K562 (cell line): ENCODE measurements around the gene MPV17L2. TPM values are rescaled to one million over a fixed set of nuclear protein-coding genes. Genes with fewer than 3 reads are reported as not detected.

Source experiments
- ASH1L ChIP-seq: fragments of 450-650 bp; IDR thresholded peaks from 2 replicates; pipeline ENCODE4 v1.6.1; 2018; ENCODE audit warnings: borderline replicate concordance, mild to moderate bottlenecking, low read depth; ENCODE audit not compliant: partially characterized antibody
- FOXK1 ChIP-seq: sonication (generic); formaldehyde crosslinking; IDR thresholded peaks from 2 replicates; pipeline ENCODE4 v1.8.0; 2022; ENCODE audit warnings: missing genetic modification reagents, mild to moderate bottlenecking, borderline replicate concordance
- HDAC3 ChIP-seq: fragments of 450-650 bp; IDR thresholded peaks from 2 replicates; pipeline ENCODE4 v1.6.1; 2018; ENCODE audit warnings: borderline replicate concordance, mild to moderate bottlenecking, moderate library complexity; ENCODE audit not compliant: partially characterized antibody
- HNRNPL ChIP-seq: fragments of 200-400 bp; formaldehyde crosslinking; IDR thresholded peaks from 2 replicates; pipeline ENCODE4 v1.6.1; 2017; ENCODE audit warnings: low read depth, mild to moderate bottlenecking, low read length
- KDM5B ChIP-seq: fragments of 200-600 bp; sonication (generic); IDR thresholded peaks from 2 replicates; pipeline ENCODE4 v1.6.1; 2012; ENCODE audit warnings: low read depth, mild to moderate bottlenecking, moderate library complexity, low read length, control low read depth, inconsistent platforms; ENCODE audit not compliant: insufficient replicate concordance
- NFE2 ChIP-seq: IDR thresholded peaks from 2 replicates; pipeline ENCODE4 v1.6.1; 2014; ENCODE audit warnings: antibody characterized with exemption, low read depth
- NRF1 ChIP-seq, 2 experiments: fragments of 450-650 bp; IDR thresholded peaks in 1 of 2; conservative IDR thresholded peaks in 1 of 2; 2 replicates each; pipeline ENCODE4 v1.6.1; 2014; ENCODE audit warnings: mild to moderate bottlenecking in 2 of 2
- RFX5 ChIP-seq: IDR thresholded peaks from 2 replicates; pipeline ENCODE4 v1.6.1; 2011; ENCODE audit warnings: low read depth, mild to moderate bottlenecking, improper control_type of control experiment, low read length
- TBL1XR1 ChIP-seq, 2 experiments: IDR thresholded peaks; 2 replicates each; pipeline ENCODE4 v1.6.1; 2012; ENCODE audit warnings: improper control_type of control experiment in 2 of 2, low read length in 2 of 2, mild to moderate bottlenecking in 1 of 2
- ZNF263 ChIP-seq: sonication (generic); formaldehyde crosslinking; IDR thresholded peaks from 2 replicates; pipeline ENCODE4 v1.8.0; 2022; ENCODE audit warnings: mild to moderate bottlenecking, missing genetic modification reagents, borderline replicate concordance
- ZNF395 ChIP-seq: fragments of 200-800 bp; sonication (Bioruptor generic); IDR thresholded peaks from 2 replicates; pipeline ENCODE4 v1.6.1; 2017; ENCODE audit warnings: missing genetic modification characterization, missing compliant biosample characterization
- ZNF584 ChIP-seq: fragments of 200-800 bp; sonication (Bioruptor generic); IDR thresholded peaks from 2 replicates; pipeline ENCODE4 v1.6.1; 2016; ENCODE audit warnings: low read depth, mild to moderate bottlenecking, missing genetic modification characterization, missing compliant biosample characterization
- polyA plus RNA-seq, 8 experiments: library from polyadenylated mRNA; depleted of rRNA in 4 of 8; stranded (reverse) in 5 of 8; unstranded in 3 of 8; fragments of >200 nt; fragmentation: Nextera tagmentation in 2 of 8; fragmentation: Illumina TruSeq in 1 of 8; extraction: Ambion mirVana in 2 of 8; extraction: Trizol in 1 of 8; gene quantifications; 2 replicates each; pipeline versions ENCODE4 v1.2.1 to v1.2.3, GENCODE V29; 2011 to 2014; ENCODE audit warnings: inconsistent platforms in 1 of 8, missing spikeins in 1 of 8
- total RNA-seq, 7 experiments: library from RNA; depleted of rRNA in 6 of 7; stranded (reverse); fragments of >200 nt in 6 of 7; fragmentation: Illumina TruSeq in 2 of 7; extraction: Trizol in 2 of 7; gene quantifications; 2 replicates each; pipeline versions ENCODE4 v1.2.1 to v1.2.3, GENCODE V29; 2011 to 2021; ENCODE audit warnings: low replicate concordance in 1 of 7
- TF ChIP-seq, protein P1 (sequence below), 2 experiments: IDR thresholded peaks; 2 replicates each; pipeline ENCODE4 v1.6.1; 2011; ENCODE audit warnings: borderline replicate concordance in 1 of 2, control low read depth in 1 of 2, low read depth in 1 of 2, low read length in 1 of 2, mild to moderate bottlenecking in 1 of 2, mixed read lengths in 1 of 2, moderate library complexity in 1 of 2; ENCODE audit not compliant: insufficient read depth in 1 of 2, insufficient read length in 1 of 2, poor library complexity in 1 of 2, severe bottlenecking in 1 of 2; ENCODE audit errors: extremely low read depth in 1 of 2
- TF ChIP-seq, protein P2 (sequence below): fragments of 450-650 bp; IDR thresholded peaks from 2 replicates; pipeline ENCODE4 v1.7.1; 2018; ENCODE audit warnings: mild to moderate bottlenecking, low read depth; ENCODE audit not compliant: partially characterized antibody
- TF ChIP-seq, protein P3 (sequence below): fragments of 450-650 bp; IDR thresholded peaks from 2 replicates; pipeline ENCODE4 v1.6.1; 2017; ENCODE audit warnings: antibody characterized with exemption
- TF ChIP-seq, protein P4 (sequence below): IDR thresholded peaks from 2 replicates; pipeline ENCODE4 v1.6.1; 2016; ENCODE audit warnings: missing genetic modification characterization, missing compliant biosample characterization

MPV17L2 gene
- total and polyA plus RNA-seq, 9 of the 15 experiments (the other 6 are each of a cell fraction or from before 2014, with no cell fraction given): 10.6 to 60.2 (median 28.5) TPM

GRCh38 chr19:18192673-18193387, at the start of gene MPV17L2 (continued):
- peak; percentile 98 for TF ChIP-seq ZNF395
- peak; percentile 85 to 89 for TF ChIP-seq NRF1 (conservative IDR thresholded peaks at IDR 0.05 in 1 of 2, IDR thresholded peaks at IDR 0.05 in 1 of 2)
- no peak for TF ChIP-seq FOXK1 (CRISPR knock-in tag)
- TF ChIP-seq ZNF584 (CRISPR knock-in tag): peak; percentile 96
- no peak for TF ChIP-seq NFE2
- TF ChIP-seq RFX5: peak; percentile 86
- TF ChIP-seq, protein P1, sequence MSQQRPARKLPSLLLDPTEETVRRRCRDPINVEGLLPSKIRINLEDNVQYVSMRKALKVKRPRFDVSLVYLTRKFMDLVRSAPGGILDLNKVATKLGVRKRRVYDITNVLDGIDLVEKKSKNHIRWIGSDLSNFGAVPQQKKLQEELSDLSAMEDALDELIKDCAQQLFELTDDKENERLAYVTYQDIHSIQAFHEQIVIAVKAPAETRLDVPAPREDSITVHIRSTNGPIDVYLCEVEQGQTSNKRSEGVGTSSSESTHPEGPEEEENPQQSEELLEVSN (IDR thresholded peaks at IDR 0.05; ENCODE audit: borderline replicate concordance in 1 of 2, extremely low read depth in 1 of 2, insufficient read depth in 1 of 2, insufficient read length in 1 of 2, low read depth in 1 of 2, low read length in 1 of 2, poor library complexity in 1 of 2, severe bottlenecking in 1 of 2): peak in 1 of 2 experiments; percentile 37
- TF ChIP-seq TBL1XR1 (IDR thresholded peaks at IDR 0.05; ENCODE audit: low read length in 2 of 2): peak in 1 of 2 experiments; percentile 32; a peak in 1 of 4 replicates
- peak; percentile 99 for TF ChIP-seq ASH1L
- TF ChIP-seq, protein P2, sequence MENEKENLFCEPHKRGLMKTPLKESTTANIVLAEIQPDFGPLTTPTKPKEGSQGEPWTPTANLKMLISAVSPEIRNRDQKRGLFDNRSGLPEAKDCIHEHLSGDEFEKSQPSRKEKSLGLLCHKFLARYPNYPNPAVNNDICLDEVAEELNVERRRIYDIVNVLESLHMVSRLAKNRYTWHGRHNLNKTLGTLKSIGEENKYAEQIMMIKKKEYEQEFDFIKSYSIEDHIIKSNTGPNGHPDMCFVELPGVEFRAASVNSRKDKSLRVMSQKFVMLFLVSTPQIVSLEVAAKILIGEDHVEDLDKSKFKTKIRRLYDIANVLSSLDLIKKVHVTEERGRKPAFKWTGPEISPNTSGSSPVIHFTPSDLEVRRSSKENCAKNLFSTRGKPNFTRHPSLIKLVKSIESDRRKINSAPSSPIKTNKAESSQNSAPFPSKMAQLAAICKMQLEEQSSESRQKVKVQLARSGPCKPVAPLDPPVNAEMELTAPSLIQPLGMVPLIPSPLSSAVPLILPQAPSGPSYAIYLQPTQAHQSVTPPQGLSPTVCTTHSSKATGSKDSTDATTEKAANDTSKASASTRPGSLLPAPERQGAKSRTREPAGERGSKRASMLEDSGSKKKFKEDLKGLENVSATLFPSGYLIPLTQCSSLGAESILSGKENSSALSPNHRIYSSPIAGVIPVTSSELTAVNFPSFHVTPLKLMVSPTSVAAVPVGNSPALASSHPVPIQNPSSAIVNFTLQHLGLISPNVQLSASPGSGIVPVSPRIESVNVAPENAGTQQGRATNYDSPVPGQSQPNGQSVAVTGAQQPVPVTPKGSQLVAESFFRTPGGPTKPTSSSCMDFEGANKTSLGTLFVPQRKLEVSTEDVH: no peak
- no peak for TF ChIP-seq HDAC3
- peak; percentile 50 for TF ChIP-seq KDM5B
- TF ChIP-seq, protein P3, sequence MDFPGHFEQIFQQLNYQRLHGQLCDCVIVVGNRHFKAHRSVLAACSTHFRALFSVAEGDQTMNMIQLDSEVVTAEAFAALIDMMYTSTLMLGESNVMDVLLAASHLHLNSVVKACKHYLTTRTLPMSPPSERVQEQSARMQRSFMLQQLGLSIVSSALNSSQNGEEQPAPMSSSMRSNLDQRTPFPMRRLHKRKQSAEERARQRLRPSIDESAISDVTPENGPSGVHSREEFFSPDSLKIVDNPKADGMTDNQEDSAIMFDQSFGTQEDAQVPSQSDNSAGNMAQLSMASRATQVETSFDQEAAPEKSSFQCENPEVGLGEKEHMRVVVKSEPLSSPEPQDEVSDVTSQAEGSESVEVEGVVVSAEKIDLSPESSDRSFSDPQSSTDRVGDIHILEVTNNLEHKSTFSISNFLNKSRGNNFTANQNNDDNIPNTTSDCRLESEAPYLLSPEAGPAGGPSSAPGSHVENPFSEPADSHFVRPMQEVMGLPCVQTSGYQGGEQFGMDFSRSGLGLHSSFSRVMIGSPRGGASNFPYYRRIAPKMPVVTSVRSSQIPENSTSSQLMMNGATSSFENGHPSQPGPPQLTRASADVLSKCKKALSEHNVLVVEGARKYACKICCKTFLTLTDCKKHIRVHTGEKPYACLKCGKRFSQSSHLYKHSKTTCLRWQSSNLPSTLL: peak; percentile 33; the same call in 1 of the 2 replicates
- TF ChIP-seq HNRNPL: no peak
- TF ChIP-seq, protein P4, sequence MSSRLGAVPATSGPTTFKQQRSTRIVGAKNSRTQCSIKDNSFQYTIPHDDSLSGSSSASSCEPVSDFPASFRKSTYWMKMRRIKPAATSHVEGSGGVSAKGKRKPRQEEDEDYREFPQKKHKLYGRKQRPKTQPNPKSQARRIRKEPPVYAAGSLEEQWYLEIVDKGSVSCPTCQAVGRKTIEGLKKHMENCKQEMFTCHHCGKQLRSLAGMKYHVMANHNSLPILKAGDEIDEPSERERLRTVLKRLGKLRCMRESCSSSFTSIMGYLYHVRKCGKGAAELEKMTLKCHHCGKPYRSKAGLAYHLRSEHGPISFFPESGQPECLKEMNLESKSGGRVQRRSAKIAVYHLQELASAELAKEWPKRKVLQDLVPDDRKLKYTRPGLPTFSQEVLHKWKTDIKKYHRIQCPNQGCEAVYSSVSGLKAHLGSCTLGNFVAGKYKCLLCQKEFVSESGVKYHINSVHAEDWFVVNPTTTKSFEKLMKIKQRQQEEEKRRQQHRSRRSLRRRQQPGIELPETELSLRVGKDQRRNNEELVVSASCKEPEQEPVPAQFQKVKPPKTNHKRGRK (tag): no peak
- no peak for TF ChIP-seq ZNF263 (CRISPR knock-in tag)
